ENCODE data around the gene FBXL17. TPM values are rescaled to one million over a fixed set of nuclear protein-coding genes. Genes with fewer than 3 reads are reported as not detected.

Gene FBXL17
- total RNA-seq, 1 experiment from 2014 or later: 11.6 TPM

- intact Hi-C loops (cut with micrococcal nuclease; ENCODE audit: unreplicated experiment): no loop called here
- no peaks in the 10 kb centered on the region for H3K36me3 Mint-ChIP-seq (ENCODE audit: insufficient read depth, unreplicated experiment)
- H3K36me3 ChIP-seq (ENCODE audit: control insufficient read depth, insufficient read depth, low read length): no peaks in the 10 kb centered on the region
- H3K4me3 Mint-ChIP-seq (ENCODE audit: unreplicated experiment): no peak overlapping the region
- no peak overlapping the region for H3K4me3 ChIP-seq (ENCODE audit: low read depth, low read length)
- DNase-seq: no peak
- H3K9me3 Mint-ChIP-seq (ENCODE audit: unreplicated experiment): no peaks in the 10 kb centered on the region
- H3K4me1 Mint-ChIP-seq (ENCODE audit: low read depth, unreplicated experiment): peaks cover 7% of the 10 kb centered on the region
- no peaks in the 10 kb centered on the region for H3K9me3 ChIP-seq
- no TSS peak for BruUV-seq (replicated peaks)
- ChIA-PET POLR2A (interaction anchor here (0.6 kb wide), 1 partner anchor 57 kb away, joined by 3 read pairs; the partner anchor contains the start of gene FBXL17), CTCF (interaction anchor here (0.6 kb wide), 1 partner anchor 1414 kb away, joined by 3 read pairs; no protein-coding TSS in a partner anchor)
- H3K27me3 Mint-ChIP-seq (ENCODE audit: insufficient read depth, unreplicated experiment): no peaks in the 10 kb centered on the region
- H3K4me1 ChIP-seq: 0 out of 2 replicates have a peak, but pooled peaks cover 3% of the 10 kb centered on the region
- H3K27ac Mint-ChIP-seq (ENCODE audit: unreplicated experiment): no peak overlapping the region
- no peaks in the 10 kb centered on the region for H3K27me3 ChIP-seq (replicated peaks; ENCODE audit: control insufficient read depth, insufficient read depth, low read length)
- no peak for TF ChIP-seq CTCF (IDR thresholded peaks at IDR 0.05; ENCODE audit: insufficient read depth in 1 of 2, low read depth in 1 of 2, low read length in 1 of 2, severe bottlenecking in 1 of 2, unreplicated experiment in 1 of 2)
Observed at GRCh38 chr5:108324886-108325285, 57.0 kb downstream of the FBXL17 start.

GRCh38 chr5:108321341-108321740 lies 60.6 kb downstream of the FBXL17 start:
- no peak for TF ChIP-seq CTCF (IDR thresholded peaks at IDR 0.05; ENCODE audit: insufficient read depth in 1 of 2, low read depth in 1 of 2, low read length in 1 of 2, severe bottlenecking in 1 of 2, unreplicated experiment in 1 of 2)
- Histone ChIP-seq H3K36me3 (ENCODE audit: control insufficient read depth, insufficient read depth, low read length) (no peaks in the 10 kb centered on the region), H3K4me3 (ENCODE audit: low read depth, low read length) (no peak overlapping the region), H3K9me3 (no peaks in the 10 kb centered on the region), H3K4me1 (0 out of 2 replicates have a peak, but pooled peaks cover 3% of the 10 kb centered on the region), H3K27me3 (replicated peaks; ENCODE audit: control insufficient read depth, insufficient read depth, low read length) (no peaks in the 10 kb centered on the region)
- Mint-ChIP-seq H3K4me1 (ENCODE audit: low read depth, unreplicated experiment) (peaks cover 7% of the 10 kb centered on the region), H3K36me3 (ENCODE audit: insufficient read depth, unreplicated experiment) (no peaks in the 10 kb centered on the region), H3K4me3 (ENCODE audit: unreplicated experiment) (no peak overlapping the region), H3K27me3 (ENCODE audit: insufficient read depth, unreplicated experiment) (no peaks in the 10 kb centered on the region), H3K9me3 (ENCODE audit: unreplicated experiment) (no peaks in the 10 kb centered on the region), H3K27ac (ENCODE audit: unreplicated experiment) (no peak overlapping the region)
- CTCF ChIA-PET: no interaction called here
- intact Hi-C loops (cut with micrococcal nuclease; ENCODE audit: unreplicated experiment): no loop called here
- no peak for DNase-seq
- BruUV-seq (replicated peaks): no TSS peak
- POLR2A ChIA-PET: no interaction called here

- Histone ChIP-seq H3K9me3 (no peaks in the 10 kb centered on the region), H3K36me3 (ENCODE audit: control insufficient read depth, insufficient read depth, low read length) (no peaks in the 10 kb centered on the region), H3K4me3 (ENCODE audit: low read depth, low read length) (no peak overlapping the region), H3K27me3 (replicated peaks; ENCODE audit: control insufficient read depth, insufficient read depth, low read length) (no peaks in the 10 kb centered on the region), H3K4me1 (0 out of 2 replicates have a peak, but pooled peaks cover 3% of the 10 kb centered on the region)
- Mint-ChIP-seq H3K36me3 (ENCODE audit: insufficient read depth, unreplicated experiment) (no peaks in the 10 kb centered on the region), H3K4me3 (ENCODE audit: unreplicated experiment) (no peak overlapping the region), H3K9me3 (ENCODE audit: unreplicated experiment) (no peaks in the 10 kb centered on the region), H3K27me3 (ENCODE audit: insufficient read depth, unreplicated experiment) (no peaks in the 10 kb centered on the region), H3K27ac (ENCODE audit: unreplicated experiment) (no peak overlapping the region), H3K4me1 (ENCODE audit: low read depth, unreplicated experiment) (peaks cover 7% of the 10 kb centered on the region)
- ChIA-PET POLR2A (no interaction called here), CTCF (no interaction called here)
- no peak for DNase-seq
- no TSS peak for BruUV-seq (replicated peaks)
- TF ChIP-seq CTCF (IDR thresholded peaks at IDR 0.05; ENCODE audit: insufficient read depth in 1 of 2, low read depth in 1 of 2, low read length in 1 of 2, severe bottlenecking in 1 of 2, unreplicated experiment in 1 of 2): no peak
- intact Hi-C loops (cut with micrococcal nuclease; ENCODE audit: unreplicated experiment): no loop called here
Observed at GRCh38 chr5:108320231-108320630, 61.7 kb downstream of the FBXL17 start.

Measured in Caco-2 (cell line).